Activated naive CD4-positive, alpha-beta T cell (primary cell): ENCODE measurements around the gene DISP3.

Experiments
- DNase-seq, 4 experiments: peaks; one replicate each; lab custom pipeline; 2025; lab: John Stamatoyannopoulos, UW

DISP3 gene

GRCh38 chr1:11543796-11544195 is 64.8 kb downstream of the DISP3 start:
- no peak for DNase-seq

- no peak for DNase-seq
Observed at GRCh38 chr1:11546456-11546855, 67.5 kb downstream of the DISP3 start.

GRCh38 chr1:11550664-11551283 is 71.8 kb downstream of the DISP3 start:
- no peak for DNase-seq

- DNase-seq = no peak
Observed at GRCh38 chr1:11558276-11558675, 79.3 kb downstream of the DISP3 start.

- no peak for DNase-seq
Observed at GRCh38 chr1:11558871-11559590, 80.1 kb downstream of the DISP3 start.

GRCh38 chr1:11559591-11559970 is 80.6 kb downstream of the DISP3 start:
- DNase-seq = no peak

- DNase-seq = no peak
Observed at GRCh38 chr1:11560061-11560460, 81.1 kb downstream of the DISP3 start.

GRCh38 chr1:11561740-11562139 is 82.8 kb downstream of the DISP3 start:
- DNase-seq = no peak

- DNase-seq = no peak
Observed at GRCh38 chr1:11562664-11563063, 83.7 kb downstream of the DISP3 start.

- DNase-seq = no peak
Observed at GRCh38 chr1:11563560-11564069, 84.7 kb downstream of the DISP3 start.

- DNase-seq = no peak
Observed at GRCh38 chr1:11564237-11564636, 85.3 kb downstream of the DISP3 start.

GRCh38 chr1:11566042-11566850 is 87.3 kb downstream of the DISP3 start:
- no peak for DNase-seq

- DNase-seq = no peak
Observed at GRCh38 chr1:11567244-11568065, 88.5 kb downstream of the DISP3 start.

- no peak for DNase-seq
Observed at GRCh38 chr1:11568687-11569086, 89.7 kb downstream of the DISP3 start.

- DNase-seq = no peak
Observed at GRCh38 chr1:11569551-11569950, 90.6 kb downstream of the DISP3 start.

- DNase-seq = no peak
Observed at GRCh38 chr1:11569954-11570353, 91.0 kb downstream of the DISP3 start.

GRCh38 chr1:11570821-11571380 is 91.9 kb downstream of the DISP3 start:
- DNase-seq = no peak

- no peak for DNase-seq
Observed at GRCh38 chr1:11571906-11572616, 93.1 kb downstream of the DISP3 start.

GRCh38 chr1:11573116-11573692 is 94.2 kb downstream of the DISP3 start:
- no peak for DNase-seq

- no peak for DNase-seq
Observed at GRCh38 chr1:11575553-11575952, 96.6 kb downstream of the DISP3 start.
